Transverse colon (tissue), 4 donors: ENCODE measurements around the gene VPS4A.

Source experiments
- EP300 ChIP-seq: sonication (generic); formaldehyde crosslinking; IDR thresholded peaks from one replicate; pipeline ENCODE4 v1.6.1; 2017; ENCODE audit warnings: antibody characterized with exemption, low read depth
- POLR2A ChIP-seq: fragments of 450-650 bp; IDR thresholded peaks from one replicate; pipeline ENCODE4 v1.6.1; 2016; ENCODE audit warnings: antibody characterized with exemption, mild to moderate bottlenecking, moderate library complexity
- POLR2AphosphoS5 ChIP-seq, 3 donors: sonication (generic); formaldehyde crosslinking; IDR thresholded peaks; one replicate each; pipeline ENCODE4 v1.6.1; 2016; ENCODE audit warnings: antibody characterized with exemption in 3 of 3
- TF ChIP-seq, protein P1 (sequence below), 5 experiments: fragments of 200-600 bp in 3 of 5; fragments of 450-650 bp in 2 of 5; sonication (generic) in 3 of 5; IDR thresholded peaks; 1 replicate in 2 of 5; 2 replicates in 3 of 5; pipeline ENCODE4 v1.5.1; 2016 to 2017; ENCODE audit warnings: antibody characterized with exemption in 5 of 5, inconsistent platforms in 3 of 5, mild to moderate bottlenecking in 2 of 5, moderate library complexity in 1 of 5

DNA sequence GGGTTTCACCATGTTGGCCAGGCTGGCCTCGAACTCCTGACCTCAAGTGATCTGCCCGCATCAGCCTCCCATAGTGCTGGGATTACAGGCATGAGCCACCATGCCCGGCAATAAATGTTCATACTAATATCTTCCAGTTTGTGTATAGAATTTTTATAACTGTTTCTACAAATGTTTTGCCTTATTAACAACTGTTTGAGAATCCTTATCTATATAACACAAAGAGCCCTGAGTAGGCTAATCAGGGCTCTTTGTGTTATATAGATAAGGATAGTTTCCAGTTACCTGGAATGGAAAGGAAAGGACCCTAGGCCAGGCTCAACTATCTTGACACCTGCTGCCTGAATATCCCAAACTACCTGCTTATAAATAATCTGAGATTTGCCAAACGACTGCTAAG, 57.7 kb downstream of the VPS4A start:
- no peak for TF ChIP-seq POLR2A
- TF ChIP-seq, protein P1, sequence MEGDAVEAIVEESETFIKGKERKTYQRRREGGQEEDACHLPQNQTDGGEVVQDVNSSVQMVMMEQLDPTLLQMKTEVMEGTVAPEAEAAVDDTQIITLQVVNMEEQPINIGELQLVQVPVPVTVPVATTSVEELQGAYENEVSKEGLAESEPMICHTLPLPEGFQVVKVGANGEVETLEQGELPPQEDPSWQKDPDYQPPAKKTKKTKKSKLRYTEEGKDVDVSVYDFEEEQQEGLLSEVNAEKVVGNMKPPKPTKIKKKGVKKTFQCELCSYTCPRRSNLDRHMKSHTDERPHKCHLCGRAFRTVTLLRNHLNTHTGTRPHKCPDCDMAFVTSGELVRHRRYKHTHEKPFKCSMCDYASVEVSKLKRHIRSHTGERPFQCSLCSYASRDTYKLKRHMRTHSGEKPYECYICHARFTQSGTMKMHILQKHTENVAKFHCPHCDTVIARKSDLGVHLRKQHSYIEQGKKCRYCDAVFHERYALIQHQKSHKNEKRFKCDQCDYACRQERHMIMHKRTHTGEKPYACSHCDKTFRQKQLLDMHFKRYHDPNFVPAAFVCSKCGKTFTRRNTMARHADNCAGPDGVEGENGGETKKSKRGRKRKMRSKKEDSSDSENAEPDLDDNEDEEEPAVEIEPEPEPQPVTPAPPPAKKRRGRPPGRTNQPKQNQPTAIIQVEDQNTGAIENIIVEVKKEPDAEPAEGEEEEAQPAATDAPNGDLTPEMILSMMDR (IDR thresholded peaks at IDR 0.05) = no peak
- TF ChIP-seq POLR2AphosphoS5 (IDR thresholded peaks at IDR 0.05) = no peak
- TF ChIP-seq EP300 = no peak
